Pancreas (tissue), 10 donors: ENCODE measurements around the gene BCAS3. TPM values are rescaled to one million over a fixed set of nuclear protein-coding genes. Genes with fewer than 3 reads are reported as not detected.

Experiments
- ATAC-seq, 4 donors: fragments of 200-7000 bp; cut with Tn5 transposase; one replicate each; pipeline versions ENCODE4 v1.8.0 to v1.9.1; 2020; ENCODE audit warnings: mild to moderate bottlenecking in 4 of 4, moderate library complexity in 4 of 4
- DNase-seq, 6 donors: peaks; one replicate each; pipeline ENCODE4 v3.0.0-alpha.2; 2020
- FAIRE-seq: peaks from 2 replicates; lab custom pipeline; 2012; peaks lifted over from hg19 to GRCh38; lab: Jason Lieb, UNC
- H3K27ac ChIP-seq, 4 donors: fragments of 200-600 bp; sonication (generic); 1 replicate in 3 of 4; 2 replicates in 1 of 4; pipeline versions ENCODE4 v1.5.0 to v1.8.0; 2020
- H3K27me3 ChIP-seq, 4 donors: fragments of 200-600 bp; one replicate each; pipeline ENCODE4 v1.8.0; 2021
- H3K36me3 ChIP-seq, 3 donors: fragments of 200-600 bp; sonication (generic) in 1 of 3; one replicate each; pipeline versions ENCODE4 v1.5.0 to v1.8.0; 2020 to 2021
- H3K4me1 ChIP-seq, 3 donors: fragments of 200-600 bp; one replicate each; pipeline ENCODE4 v1.8.0; 2021
- H3K4me3 ChIP-seq, 4 donors: fragments of 200-600 bp; sonication (generic) in 2 of 4; one replicate each; pipeline versions ENCODE4 v1.5.0 to v1.8.0; 2020 to 2021
- H3K9me3 ChIP-seq, 4 donors: fragments of 200-600 bp; one replicate each; pipeline ENCODE4 v1.8.0; 2021
- WGBS, 2 donors: extraction: QIAGEN DNeasy Blood & Tissue Kit; methylation state at CpG; one replicate each; pipeline ENCODE4 v1.1.7; 2013; 5-methylcytosine and 5-hydroxymethylcytosine counted together
- intact Hi-C, 3 donors: fragments of 100-400 bp; cut with DNase I; formaldehyde crosslinking; loops; one replicate each; pipeline versions ENCODE4 v1.11.1 to v1.14.2; 2022
- polyA plus RNA-seq, 2 donors: library from polyadenylated mRNA; stranded (reverse); fragments of 200-250 nt; gene quantifications; one replicate each; pipeline ENCODE4 v1.2.3, GENCODE V29; 2013
- total RNA-seq, 6 donors: library from RNA; stranded (reverse); fragmentation: NEBNext Ultra II Directional in 4 of 6; extraction: Animal tissue kit (Norgen Biotek cat#: 25700) in 4 of 6; gene quantifications; one replicate each; pipeline versions ENCODE4 v1.2.1 to v1.2.4, GENCODE V29; 2021 to 2023
- TF ChIP-seq, protein P1 (sequence below), 4 donors: fragments of 200-600 bp; sonication (generic) in 3 of 4; IDR thresholded peaks; one replicate each; pipeline versions ENCODE4 v1.5.0 to v1.8.0; 2021; ENCODE audit warnings: antibody characterized with exemption in 4 of 4
- donor health status: healthy with polysubstance abuse.
- donor health status: DM: no; HTN: no; CAD: no; lungs with moderate emphysema.
- donor health status: DM: no; HTN: no; CAD: no.
- donor health status: control.
- donor health status: control.
- donor health status: Bipolar disorder and iron deficiency.
- donor health status: DM: yes; HTN: yes; CAD: no.
- donor health status: DM: no; HTN: no; CAD: no.
- donor health status: DM: no; HTN: no; CAD: no.
- donor health status: DM: yes; HTN: yes; CAD: no.

Gene BCAS3
- total RNA-seq (10 to 100 TPM; 11.1 to 27.7 (median 13.5) TPM), polyA plus RNA-seq (1 to 10 TPM; 4.6 to 5.2 TPM)

DNA sequence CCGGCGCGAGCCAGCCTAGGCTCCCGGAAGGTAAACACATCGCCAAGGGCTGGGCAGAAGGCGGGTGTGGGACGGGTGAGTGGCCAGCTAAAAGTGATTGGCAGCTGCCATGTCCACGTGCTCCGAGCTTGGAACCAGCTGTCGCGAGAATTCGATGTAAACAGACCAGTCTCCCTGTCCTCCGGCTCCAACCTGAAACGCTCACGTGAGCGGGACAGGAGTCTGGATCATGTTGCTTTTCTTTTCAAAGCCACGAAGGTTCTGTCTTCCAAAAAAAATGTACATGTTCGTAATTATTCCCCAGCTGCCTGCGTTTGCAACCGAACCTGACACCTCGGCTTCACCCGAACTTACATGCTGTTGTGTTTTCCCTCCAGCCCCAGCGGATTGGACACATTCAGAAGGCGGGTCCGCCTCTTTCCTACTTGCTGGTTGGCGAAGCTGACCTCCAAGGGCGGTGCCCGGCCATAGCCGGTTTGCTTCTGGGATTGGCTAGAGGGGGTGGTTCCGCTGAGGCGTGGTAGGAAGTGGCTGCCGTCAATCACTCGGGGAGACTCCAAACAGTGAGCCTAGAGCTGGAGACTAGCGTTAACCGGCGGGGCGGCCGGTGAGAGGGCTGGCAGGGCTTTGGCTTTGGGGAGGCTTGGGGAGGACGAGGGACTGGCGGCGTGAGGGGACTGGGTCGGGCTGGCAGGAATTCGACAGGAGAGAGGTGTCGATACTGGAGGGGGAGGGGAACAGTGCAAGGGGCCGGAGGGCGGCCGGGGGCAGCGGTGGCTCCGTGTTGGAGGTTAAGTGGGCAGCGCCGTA lies at the start of gene BCAS3:
Gene BCAS3, plus strand, starts transcription at position 544 of the 810 bp plus-strand sequence.
- peaks cover 0 to 9% (median 7%) of the 10 kb centered on the region in 3 donors for H3K4me1 ChIP-seq
- TF ChIP-seq, protein P1, sequence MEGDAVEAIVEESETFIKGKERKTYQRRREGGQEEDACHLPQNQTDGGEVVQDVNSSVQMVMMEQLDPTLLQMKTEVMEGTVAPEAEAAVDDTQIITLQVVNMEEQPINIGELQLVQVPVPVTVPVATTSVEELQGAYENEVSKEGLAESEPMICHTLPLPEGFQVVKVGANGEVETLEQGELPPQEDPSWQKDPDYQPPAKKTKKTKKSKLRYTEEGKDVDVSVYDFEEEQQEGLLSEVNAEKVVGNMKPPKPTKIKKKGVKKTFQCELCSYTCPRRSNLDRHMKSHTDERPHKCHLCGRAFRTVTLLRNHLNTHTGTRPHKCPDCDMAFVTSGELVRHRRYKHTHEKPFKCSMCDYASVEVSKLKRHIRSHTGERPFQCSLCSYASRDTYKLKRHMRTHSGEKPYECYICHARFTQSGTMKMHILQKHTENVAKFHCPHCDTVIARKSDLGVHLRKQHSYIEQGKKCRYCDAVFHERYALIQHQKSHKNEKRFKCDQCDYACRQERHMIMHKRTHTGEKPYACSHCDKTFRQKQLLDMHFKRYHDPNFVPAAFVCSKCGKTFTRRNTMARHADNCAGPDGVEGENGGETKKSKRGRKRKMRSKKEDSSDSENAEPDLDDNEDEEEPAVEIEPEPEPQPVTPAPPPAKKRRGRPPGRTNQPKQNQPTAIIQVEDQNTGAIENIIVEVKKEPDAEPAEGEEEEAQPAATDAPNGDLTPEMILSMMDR (IDR thresholded peaks at IDR 0.05), result no peak
- H3K9me3 ChIP-seq, result no peaks in the 10 kb centered on the region
- intact Hi-C loops, result no loop called here
- H3K4me3 ChIP-seq, result peak within 1 kb of the TSS; percentile 54 to 67 (median 60)
- peak; percentile 96 to 99 (median 96) for ATAC-seq
- WGBS, 2 donors, result 0 to 1% methylated on average over 51 of the region's 51 CpGs
- peak; percentile 89 for FAIRE-seq
- no peaks in the 10 kb centered on the region for H3K36me3 ChIP-seq
- H3K27ac ChIP-seq, result peak within 1 kb of the TSS; percentile 71 to 91 (median 78)
- no peaks in the 10 kb centered on the region for H3K27me3 ChIP-seq
- DNase-seq, result peak; percentile 91 to 99 (median 98)

DNA sequence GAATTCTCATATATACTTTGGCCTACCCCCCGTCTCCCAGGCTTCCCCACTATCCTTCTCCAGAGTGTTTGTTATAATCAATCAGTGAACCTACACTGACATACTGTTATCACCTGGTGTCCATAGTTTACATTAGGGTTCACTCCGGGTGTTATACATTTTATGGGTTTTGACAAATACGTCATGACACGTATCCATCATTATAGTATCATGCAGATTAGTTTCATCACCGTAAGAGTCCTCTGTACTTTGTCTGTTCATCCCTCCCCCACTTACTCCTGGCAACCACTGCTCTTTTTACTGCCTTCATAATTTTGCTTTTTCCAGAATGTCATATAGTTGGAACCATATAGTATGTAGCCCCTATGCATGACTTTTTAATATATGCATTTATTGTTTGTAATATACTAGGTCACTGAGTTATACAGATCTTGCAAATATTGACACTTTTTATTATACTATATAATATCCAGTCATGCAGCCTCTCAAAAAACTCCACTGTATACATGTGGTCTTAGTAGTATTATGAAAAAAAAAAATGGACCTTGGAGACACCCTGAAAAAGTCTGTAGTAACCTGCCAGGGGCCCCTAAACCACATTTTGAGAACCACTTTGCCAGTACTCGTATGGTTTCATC lies 49.3 kb upstream of the BCAS3 start:
- TF ChIP-seq, protein P1 (IDR thresholded peaks at IDR 0.05), result no peak
- no peak for FAIRE-seq

DNA sequence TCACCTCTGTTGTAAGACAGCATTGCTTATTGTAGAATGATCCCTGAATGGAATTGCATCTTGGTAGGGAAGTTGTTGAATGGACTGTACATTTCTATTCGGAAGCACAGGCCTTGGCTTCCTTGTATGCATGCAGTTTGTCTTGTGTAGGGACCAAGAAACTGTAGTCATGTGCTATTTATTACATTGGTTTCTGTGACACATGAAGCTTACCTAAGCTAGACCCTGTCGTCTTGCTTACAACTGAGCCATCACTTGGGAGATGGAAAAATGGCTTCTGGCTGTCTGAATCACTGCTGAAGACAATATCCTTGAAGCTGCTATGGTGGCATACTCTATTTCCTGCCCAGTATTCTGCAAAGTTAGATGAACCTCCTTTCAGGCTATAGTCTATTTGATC lies 48.5 kb upstream of the BCAS3 start:
- H3K27ac ChIP-seq, result no peak overlapping the region
- H3K9me3 ChIP-seq, result no peaks in the 10 kb centered on the region
- FAIRE-seq (no peak), ATAC-seq (no peak), DNase-seq (no peak)
- 92 to 98% methylated on average over 2 of the region's 2 CpGs for WGBS, 2 donors
- H3K4me3 ChIP-seq, result no peak overlapping the region
- intact Hi-C loops, result no loop called here
- TF ChIP-seq, protein P1 (IDR thresholded peaks at IDR 0.05), result no peak
- peaks cover 0 to 4% (median 0%) of the 10 kb centered on the region in 3 donors for H3K4me1 ChIP-seq
- no peaks in the 10 kb centered on the region for H3K36me3 ChIP-seq
- H3K27me3 ChIP-seq, result no peaks in the 10 kb centered on the region

More for the DNA sequence above, 49.3 kb upstream of the BCAS3 start:
- no peaks in the 10 kb centered on the region for H3K27me3 ChIP-seq
- H3K4me1 ChIP-seq, result peaks cover 0 to 4% (median 0%) of the 10 kb centered on the region in 3 donors
- no peaks in the 10 kb centered on the region for H3K36me3 ChIP-seq
- ATAC-seq (no peak), DNase-seq (no peak)
- no peaks in the 10 kb centered on the region for H3K9me3 ChIP-seq
- intact Hi-C loops, result no loop called here
- no peak overlapping the region for H3K4me3 ChIP-seq
- WGBS, 2 donors, result 83 to 87% methylated on average over 6 of the region's 6 CpGs
- no peak overlapping the region for H3K27ac ChIP-seq

DNA sequence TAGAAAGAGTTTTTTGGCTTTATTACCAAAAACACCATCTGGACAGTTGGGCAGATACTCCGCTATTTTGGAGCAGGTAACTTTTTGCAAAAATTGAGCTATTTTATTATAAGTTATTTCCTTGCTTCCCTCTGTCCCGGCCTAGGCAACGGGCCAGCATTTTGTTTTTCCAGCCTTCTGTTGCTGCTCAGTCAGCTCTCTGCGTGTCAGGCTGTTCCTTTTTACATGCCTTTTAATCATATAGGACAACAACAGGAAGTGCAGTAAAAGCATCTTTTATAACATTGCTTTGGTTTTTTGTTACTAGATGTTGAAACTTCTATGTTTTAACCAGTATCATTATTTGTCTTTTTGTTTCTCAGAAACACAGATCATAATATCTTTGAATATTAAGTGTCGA lies 47.3 kb upstream of the BCAS3 start:
- no peaks in the 10 kb centered on the region for H3K27me3 ChIP-seq
- H3K36me3 ChIP-seq, result no peaks in the 10 kb centered on the region
- FAIRE-seq (no peak), DNase-seq (no peak), ATAC-seq (peak in 1 of 4 donors; percentile 34)
- no peaks in the 10 kb centered on the region for H3K9me3 ChIP-seq
- H3K27ac ChIP-seq, result no peak overlapping the region
- 80 to 82% methylated on average over 5 of the region's 5 CpGs for WGBS, 2 donors
- peaks cover 0 to 4% (median 0%) of the 10 kb centered on the region in 3 donors for H3K4me1 ChIP-seq
- no peak overlapping the region for H3K4me3 ChIP-seq
- TF ChIP-seq, protein P1 (IDR thresholded peaks at IDR 0.05), result no peak
- intact Hi-C loops, result loop anchor here in 1 of 3 donors (10.0 kb wide), 1 partner anchor 56 kb away; no protein-coding TSS in a partner anchor
